WI38 (cell line): ENCODE results near the gene GRIN2B.

Experiments
- H3K4me3 ChIP-seq: 2 replicates; pipeline ENCODE4 v1.5.1; 2011; ENCODE audit warnings: low read depth, mild to moderate bottlenecking, control low read depth, low read length
- CTCF ChIP-seq: IDR thresholded peaks from 2 replicates; pipeline ENCODE4 v1.5.1; 2012; ENCODE audit warnings: low read depth, mild to moderate bottlenecking, control low read depth, low read length

GRIN2B gene

DNA sequence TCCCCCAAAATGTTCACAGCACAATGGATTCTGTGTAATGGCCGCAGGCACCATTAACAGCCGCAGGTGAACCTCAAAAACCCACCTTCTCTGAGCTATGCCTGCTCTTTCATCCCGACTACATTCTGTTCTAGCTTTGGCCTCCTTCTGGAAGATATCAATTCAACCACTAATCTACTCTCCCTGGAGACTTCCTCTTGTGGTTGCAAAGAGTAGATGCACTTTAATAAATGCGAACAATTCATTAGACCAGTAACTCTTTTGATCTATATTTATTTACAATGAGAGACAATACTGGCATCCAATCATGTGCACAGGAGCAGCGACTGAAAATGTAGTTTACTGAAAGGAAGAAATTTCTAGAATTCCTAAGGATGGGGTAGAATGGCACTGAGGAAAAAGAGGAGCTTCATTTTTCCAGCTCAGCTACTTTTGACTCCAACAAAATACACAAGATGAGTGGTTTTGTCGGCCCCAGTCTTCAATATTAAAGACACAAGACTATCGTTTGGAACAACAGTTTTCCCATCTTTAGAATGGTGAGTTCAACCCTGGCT, 5.3 kb downstream of the GRIN2B start:
- H3K4me3 ChIP-seq, result no peak overlapping the region
- TF ChIP-seq CTCF, result no peak

- no peak for TF ChIP-seq CTCF
- no peak overlapping the region for H3K4me3 ChIP-seq
Measured at GRCh38 chr12:13973996-13974395, 7.4 kb downstream of the GRIN2B start.

- TF ChIP-seq CTCF, result no peak
- no peak overlapping the region for H3K4me3 ChIP-seq
Measured at GRCh38 chr12:13970803-13971202, 10.6 kb downstream of the GRIN2B start.

GRCh38 chr12:13968281-13968680, 13.1 kb downstream of the GRIN2B start:
- TF ChIP-seq CTCF, result no peak
- H3K4me3 ChIP-seq, result no peak overlapping the region

GRCh38 chr12:13964666-13965065, 16.7 kb downstream of the GRIN2B start:
- H3K4me3 ChIP-seq, result no peak overlapping the region
- TF ChIP-seq CTCF, result no peak

GRCh38 chr12:13962699-13963098, 18.7 kb downstream of the GRIN2B start:
- TF ChIP-seq CTCF, result no peak

DNA sequence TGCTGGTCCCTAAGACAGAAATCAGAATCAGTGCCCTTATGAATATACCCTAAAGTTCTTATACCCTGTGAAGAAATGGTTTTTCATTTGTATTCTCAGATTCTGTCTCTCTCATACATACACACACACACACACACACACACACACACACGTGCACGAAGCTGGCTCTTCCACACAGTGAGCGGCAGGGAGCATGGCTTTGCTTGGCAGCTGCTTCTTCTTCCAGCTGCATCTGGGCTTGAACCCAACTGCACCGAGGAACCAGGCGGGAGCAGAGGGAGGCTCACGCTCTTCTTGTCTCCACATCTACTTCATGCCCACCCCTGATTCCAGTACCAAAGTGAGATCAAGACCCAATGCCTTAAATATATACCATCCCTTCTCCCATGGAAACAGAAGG, 19.4 kb downstream of the GRIN2B start:
- H3K4me3 ChIP-seq, result no peak overlapping the region
- no peak for TF ChIP-seq CTCF

More at GRCh38 chr12:13962699-13963098, 18.7 kb downstream of the GRIN2B start:
- no peak overlapping the region for H3K4me3 ChIP-seq
